Heart left ventricle (tissue), 13 donors: ENCODE results near the gene ALDH18A1.

Source experiments
- CTCF ChIP-seq, 12 donors: fragments of 200-600 bp; sonication (generic) in 4 of 12; IDR thresholded peaks; one replicate each; pipeline versions ENCODE4 v1.5.0 to v1.8.0; 2018 to 2022; ENCODE audit warnings: antibody characterized with exemption in 12 of 12, mild to moderate bottlenecking in 5 of 12
- POLR2A ChIP-seq, 2 donors: fragments of 450-650 bp; IDR thresholded peaks; one replicate each; pipeline ENCODE4 v1.6.1; 2017; ENCODE audit warnings: antibody characterized with exemption in 2 of 2, mild to moderate bottlenecking in 2 of 2, moderate library complexity in 2 of 2
- donor health status: ischemic (EF 13 %, LVEDD 7.1; RV severe dilation, severe dysfunction).
- donor health status: DM: no; HTN: yes; CAD: no.
- donor health status: DM: no; HTN: no; CAD: no.
- donor health status: ischemic (EF 25% LVEDD 6.9; RV normal size, moderate dysfunction).
- donor health status: ischemic (EF 25% LVEDD 5.7; RV mildly dilated, moderate dysfunction).
- donor health status: ischemic (EF 35%, LVEDD 5.7; RV mildly dilated, moderate dysfunction).
- donor health status: nonischemic (EF 11% LVEDD 7.7; RV severe dilation, severe dysfunction).
- donor health status: DM: yes; HTN: yes; CAD: no.
- donor health status: PGD.
- donor health status: ischemic (EF 29% LVEDD 5.4; RV normal size, mild dysfunction).
- donor health status: nonischemic (EF 23%, LVEDD 6.1; RV moderate dilation, normal function).

- no peak for TF ChIP-seq CTCF (IDR thresholded peaks at IDR 0.05)
- TF ChIP-seq POLR2A (IDR thresholded peaks at IDR 0.05) = no peak
These were observed 68.5 kb downstream of the ALDH18A1 start for GRCh38 chr10:95588025-95588424.
